Measurements from ENCODE around the gene MICAL2. TPM values are rescaled to one million over a fixed set of nuclear protein-coding genes. Genes with fewer than 3 reads are reported as not detected.

MICAL2 gene
- polyA plus RNA-seq, 2 of the 4 experiments (the other 2 are of a cell fraction) = 39.8 to 42.1 TPM

- POLR2A ChIA-PET = no interaction called here
- TF ChIP-seq SREBF2 (IDR thresholded peaks at IDR 0.05) = no peak
- no peak for TF ChIP-seq REST (IDR thresholded peaks at IDR 0.05)
- no peak for TF ChIP-seq ATOH8 (CRISPR knock-in tag; IDR thresholded peaks at IDR 0.05; ENCODE audit: low read depth)
- TF ChIP-seq FOXS1 (CRISPR knock-in tag; IDR thresholded peaks at IDR 0.05) = no peak
- TF ChIP-seq NPAS2 (CRISPR knock-in tag; IDR thresholded peaks at IDR 0.05; ENCODE audit: borderline replicate concordance) = no peak
- TF ChIP-seq JUNB (IDR thresholded peaks at IDR 0.05) = no peak
- TF ChIP-seq FOSL2 (IDR thresholded peaks at IDR 0.05) = no peak
- no peak for TF ChIP-seq FOSL2 (CRISPR knock-in tag; IDR thresholded peaks at IDR 0.05)
- no peak for TF ChIP-seq ELK1 (IDR thresholded peaks at IDR 0.05; ENCODE audit: low read depth, low read length)
- TF ChIP-seq TP53 (CRISPR knock-in tag; IDR thresholded peaks at IDR 0.05) = no peak
- no peak for TF ChIP-seq MAZ (IDR thresholded peaks at IDR 0.05; ENCODE audit: borderline replicate concordance, low read depth, low read length)
- no peak for TF ChIP-seq RARB (CRISPR knock-in tag; IDR thresholded peaks at IDR 0.05)
- TF ChIP-seq RCOR1 (IDR thresholded peaks at IDR 0.05; ENCODE audit: low read depth, low read length) = no peak
- no peak for TF ChIP-seq GATA3 (IDR thresholded peaks at IDR 0.05; ENCODE audit: borderline replicate concordance)
- no peak for TF ChIP-seq CHD4 (IDR thresholded peaks at IDR 0.05; ENCODE audit: borderline replicate concordance)
- TF ChIP-seq BHLHE40 (IDR thresholded peaks at IDR 0.05; ENCODE audit: low read depth, low read length) = no peak
- TF ChIP-seq CBX8 (IDR thresholded peaks at IDR 0.05) = no peak
- no peak for TF ChIP-seq NFE2L2 (conservative IDR thresholded peaks at IDR 0.05; ENCODE audit: low read length)
- no peak for TF ChIP-seq PBX3 (IDR thresholded peaks at IDR 0.05)
- no peak for TF ChIP-seq RFX5 (IDR thresholded peaks at IDR 0.05)
- TF ChIP-seq HDAC2 (IDR thresholded peaks at IDR 0.05) = no peak
- ATAC-seq (no peak), FAIRE-seq (no peak), DNase-seq (ENCODE audit: low read depth in 1 of 2, low spot score in 1 of 2) (no peak)
- Histone ChIP-seq H3K4me3 (no peak overlapping the region), H3K27ac (peak overlapping the region in 1 of 2 experiments; percentile 64; a peak in 3 of 6 replicates), H3K4me2 (no peak overlapping the region), H3K4me1 (peaks cover 79% of the 10 kb centered on the region), H3K9me3 (no peaks in the 10 kb centered on the region)
- CTCF ChIA-PET = interaction anchor here (1.0 to 1.8 kb wide), 2 partner anchors 50 to 65 kb away, joined by 3 to 9 read pairs; no protein-coding TSS in a partner anchor
- 93% methylated on average over 3 of the region's 3 CpGs for WGBS (ENCODE audit: missing lambda C conversion rate)
Observed at GRCh38 chr11:12171921-12172320, 61.5 kb downstream of the MICAL2 start.

- ATAC-seq (no peak), FAIRE-seq (no peak), DNase-seq (ENCODE audit: low read depth in 1 of 2, low spot score in 1 of 2) (no peak)
- WGBS (ENCODE audit: missing lambda C conversion rate) = 65% methylated on average over 3 of the region's 3 CpGs
- POLR2A ChIA-PET = no interaction called here
- H3K4me1 ChIP-seq = peaks cover 80% of the 10 kb centered on the region
- peak overlapping the region; percentile 10 to 64; a peak in 3 of 6 replicates for H3K27ac ChIP-seq
- H3K4me2 ChIP-seq = no peak overlapping the region
- H3K4me3 ChIP-seq = no peak overlapping the region
- CTCF ChIA-PET = interaction anchor here (0.6 to 1.4 kb wide), 3 partner anchors 12 to 63 kb away, joined by 3 read pairs; no protein-coding TSS in a partner anchor
- no peaks in the 10 kb centered on the region for H3K9me3 ChIP-seq
- TF ChIP-seq RFX5 (IDR thresholded peaks at IDR 0.05) (no peak), ZNF302 (CRISPR knock-in tag; IDR thresholded peaks at IDR 0.05) (no peak), JUNB (IDR thresholded peaks at IDR 0.05) (no peak), HDAC2 (IDR thresholded peaks at IDR 0.05) (no peak), MAZ (IDR thresholded peaks at IDR 0.05; ENCODE audit: borderline replicate concordance, low read depth, low read length) (no peak), CEBPB (IDR thresholded peaks at IDR 0.05) (no peak), ZSCAN20 (CRISPR knock-in tag; IDR thresholded peaks at IDR 0.05) (no peak), CTCF (IDR thresholded peaks at IDR 0.05) (no peak), RNF2 (IDR thresholded peaks at IDR 0.05; ENCODE audit: borderline replicate concordance, low read depth) (no peak), ELK1 (IDR thresholded peaks at IDR 0.05; ENCODE audit: low read depth, low read length) (no peak), FOSL2 (IDR thresholded peaks at IDR 0.05) (no peak), FOSL2 (CRISPR knock-in tag; IDR thresholded peaks at IDR 0.05) (no peak), ZFP36 (IDR thresholded peaks at IDR 0.05; ENCODE audit: borderline replicate concordance, partially characterized antibody) (no peak)
Observed at GRCh38 chr11:12172493-12173013, 62.2 kb downstream of the MICAL2 start.

Measured in A549 (cell line).